ENCODE results near the gene NOTCH3.

The NOTCH3 gene

DNA sequence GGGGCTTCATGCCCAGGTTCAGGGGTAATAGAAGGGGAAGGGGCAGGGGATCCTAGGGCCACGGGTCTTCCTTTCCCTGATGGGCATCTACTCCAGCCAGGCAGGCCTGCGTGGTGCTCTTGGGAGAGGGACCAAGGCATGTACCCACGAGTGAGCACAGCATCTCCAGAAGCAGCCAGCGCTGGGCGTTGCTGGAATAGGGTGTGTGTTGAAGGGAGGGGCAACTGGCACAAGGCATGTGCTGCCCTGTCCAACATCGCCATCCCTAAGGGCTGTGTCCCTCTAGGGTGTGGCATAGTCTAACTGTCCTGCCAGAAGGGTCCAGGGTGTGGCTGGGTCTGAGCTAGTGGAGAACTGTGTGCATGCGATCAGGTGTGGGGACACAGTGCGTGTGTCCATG lies 2.9 kb downstream of the NOTCH3 start:
- peak; percentile 28 for FAIRE-seq
- DNase-seq (ENCODE audit: insufficient read length, low spot score), result no peak

DNA sequence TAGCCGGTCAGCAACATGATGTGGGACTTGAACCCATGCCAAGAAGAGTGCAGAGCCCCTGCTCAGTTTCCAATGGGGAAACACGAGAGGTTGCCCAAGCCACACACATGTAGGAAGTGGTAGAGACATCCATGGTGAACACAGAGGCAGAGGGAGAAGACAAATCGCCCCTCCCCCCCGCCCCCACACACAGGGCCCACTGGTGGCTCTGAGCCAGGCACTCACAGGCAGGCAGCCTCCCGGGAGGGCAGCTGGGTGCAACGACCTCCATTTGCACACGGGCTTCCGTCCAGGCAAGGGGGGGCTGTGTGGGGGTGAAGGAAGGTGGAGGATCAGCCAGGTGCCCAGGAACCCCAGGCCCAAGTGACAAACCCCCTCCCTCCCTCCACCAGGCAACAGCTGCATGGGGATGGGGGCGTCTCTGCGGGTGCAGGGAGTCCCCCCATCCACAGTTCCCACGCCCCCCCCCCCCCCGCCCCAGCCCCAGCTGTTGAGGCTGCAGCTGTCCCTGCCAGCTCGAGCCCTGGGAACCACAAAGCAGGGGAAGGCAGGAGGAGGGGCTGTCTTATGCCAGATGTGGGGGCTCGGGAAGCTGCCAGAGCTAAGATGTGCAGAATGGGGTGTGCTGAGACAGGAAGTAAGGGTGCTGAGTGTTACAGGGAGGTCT lies 3.4 kb downstream of the NOTCH3 start:
- peak; percentile 13 for FAIRE-seq
- no peak for DNase-seq (ENCODE audit: insufficient read length, low spot score)

DNA sequence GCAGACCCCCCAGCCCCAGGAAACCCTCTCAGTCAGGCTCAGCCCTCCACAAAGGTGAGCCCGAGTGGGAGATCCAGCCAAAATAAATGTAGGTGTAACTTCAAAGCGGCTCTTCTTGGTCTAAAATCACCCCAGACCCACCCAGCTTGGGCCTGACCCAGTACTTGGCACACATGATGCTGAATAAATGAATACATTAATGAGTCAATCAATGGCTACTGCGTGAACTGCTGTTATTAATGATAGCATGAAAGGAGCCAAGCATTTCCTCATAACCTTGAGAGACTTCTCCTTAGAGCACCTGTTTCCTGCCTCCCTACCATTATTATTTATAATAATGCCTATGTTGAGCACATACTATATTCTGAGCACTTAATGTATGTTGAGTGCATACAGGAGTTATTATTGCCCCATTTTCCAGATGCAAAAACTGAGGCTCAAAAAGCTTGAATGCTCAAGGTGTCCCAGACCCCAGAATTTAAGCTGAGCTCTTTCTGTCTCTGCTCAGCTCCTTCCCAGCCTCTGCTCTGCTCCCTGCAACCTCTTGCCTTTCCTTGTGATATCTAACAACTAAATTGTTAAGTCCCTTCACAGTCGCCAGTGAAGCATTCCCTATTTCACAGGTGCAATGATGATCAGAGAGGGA lies 4.3 kb downstream of the NOTCH3 start:
- DNase-seq (ENCODE audit: insufficient read length, low spot score) (no peak), FAIRE-seq (no peak)

DNA sequence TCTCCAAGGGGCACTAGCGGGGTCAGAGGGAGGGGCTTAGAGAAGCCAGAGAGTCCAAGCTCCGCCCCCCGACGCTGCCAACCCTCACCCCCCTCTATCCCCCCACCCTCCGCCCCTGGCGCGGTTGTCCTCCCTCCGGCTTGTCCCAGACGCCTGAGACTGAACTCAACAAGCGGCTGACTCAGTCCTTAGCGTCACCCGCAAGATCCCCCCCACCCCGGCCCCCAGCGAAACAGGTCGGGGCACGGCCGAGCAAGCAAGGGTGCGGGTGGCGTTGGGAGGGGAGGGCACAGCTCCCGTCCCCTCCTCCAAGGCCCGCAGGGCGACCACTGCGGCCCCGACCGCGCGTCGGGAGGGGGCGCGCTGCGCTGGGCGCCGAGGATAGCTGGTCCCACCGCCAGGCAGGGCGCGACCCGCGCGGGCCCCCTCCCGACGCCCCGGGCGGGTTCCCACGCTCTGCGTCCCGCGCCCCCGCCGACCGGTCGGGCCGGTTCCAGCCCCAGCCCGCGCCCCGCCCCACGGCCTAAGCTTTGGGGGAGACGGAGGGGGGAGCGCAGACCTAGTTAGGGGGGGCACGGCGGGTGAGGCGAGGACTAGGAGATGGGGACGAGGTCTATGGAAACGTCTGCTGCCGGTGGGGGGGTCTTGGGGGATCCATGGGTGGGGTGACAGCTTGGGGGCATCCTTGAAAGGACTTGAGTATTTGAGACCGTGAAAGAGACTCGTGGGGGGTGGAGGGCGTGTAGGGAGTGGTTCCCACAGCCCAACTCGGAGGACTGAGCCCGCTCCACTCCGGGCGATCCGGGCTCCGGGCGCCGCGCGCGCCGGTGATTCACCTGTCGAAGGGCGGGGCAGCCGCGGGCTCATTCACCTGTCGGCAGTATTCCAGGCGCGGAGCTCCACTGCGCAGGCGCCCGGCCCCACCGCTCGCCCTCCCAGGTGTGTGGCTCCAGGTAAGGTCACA lies 5.1 kb downstream of the NOTCH3 start:
- DNase-seq (ENCODE audit: insufficient read length, low spot score) (peak; percentile 79), FAIRE-seq (peak; percentile 58)

DNA sequence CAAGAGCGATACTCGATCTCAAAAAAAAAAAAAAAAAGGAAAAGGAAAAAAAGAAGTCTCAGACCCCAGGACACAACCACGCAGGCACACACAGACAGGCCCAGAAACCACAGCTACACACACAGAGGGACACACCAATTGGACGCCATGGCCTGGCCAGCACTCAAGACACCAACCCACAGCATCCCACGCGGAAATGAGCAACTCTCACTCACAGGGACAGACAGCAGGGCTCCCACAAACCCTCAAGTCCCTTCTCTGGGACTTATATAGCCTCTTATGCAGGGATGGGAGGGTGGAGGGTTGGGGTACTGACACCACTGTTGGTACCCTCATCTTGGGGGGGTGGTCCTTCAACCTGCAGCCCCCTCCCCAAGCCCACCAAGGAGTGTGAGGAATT lies 5.9 kb downstream of the NOTCH3 start:
- FAIRE-seq (no peak), DNase-seq (ENCODE audit: insufficient read length, low spot score) (no peak)

DNA sequence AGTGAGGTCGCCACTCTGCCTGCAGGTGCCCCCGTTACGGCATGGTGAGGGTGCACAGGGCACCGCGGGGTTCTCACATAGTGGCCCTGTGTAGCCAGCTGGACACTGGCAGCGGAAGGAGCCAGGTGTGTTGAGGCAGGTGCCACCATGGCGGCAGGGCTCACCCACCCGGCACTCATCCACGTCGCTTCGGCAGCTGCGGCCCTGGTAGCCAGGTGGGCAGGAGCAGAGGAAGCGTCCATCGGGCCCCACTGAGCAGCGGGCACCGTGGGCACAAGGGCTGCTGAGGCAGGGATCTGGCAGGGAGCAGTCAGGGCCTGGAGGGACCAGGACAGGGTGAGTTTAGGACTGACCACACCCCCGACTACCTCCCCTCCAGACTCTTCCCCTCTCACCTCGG lies 8.8 kb downstream of the NOTCH3 start:
- no peak for FAIRE-seq
- no peak for DNase-seq (ENCODE audit: insufficient read length, low spot score)

DNA sequence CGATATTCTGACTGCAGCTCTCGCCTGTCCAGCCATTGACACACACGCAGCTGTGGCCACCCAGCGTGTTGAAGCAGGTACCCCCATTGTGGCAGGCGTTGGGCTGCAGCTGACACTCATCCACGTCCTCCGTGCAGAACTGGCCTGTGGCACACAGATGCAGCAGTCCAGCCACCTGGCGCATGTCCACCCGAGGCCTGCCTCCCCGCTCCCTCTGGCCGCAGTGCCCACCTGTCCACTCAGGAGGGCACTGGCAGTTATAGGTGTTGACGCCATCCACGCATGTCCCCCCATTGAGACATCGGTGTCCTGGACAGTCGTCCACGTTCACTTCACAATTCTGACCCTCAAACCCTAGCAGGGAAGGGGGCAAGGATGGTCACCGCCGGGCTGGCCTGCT lies 9.3 kb downstream of the NOTCH3 start:
- no peak for DNase-seq (ENCODE audit: insufficient read length, low spot score)
- FAIRE-seq, result no peak

DNA sequence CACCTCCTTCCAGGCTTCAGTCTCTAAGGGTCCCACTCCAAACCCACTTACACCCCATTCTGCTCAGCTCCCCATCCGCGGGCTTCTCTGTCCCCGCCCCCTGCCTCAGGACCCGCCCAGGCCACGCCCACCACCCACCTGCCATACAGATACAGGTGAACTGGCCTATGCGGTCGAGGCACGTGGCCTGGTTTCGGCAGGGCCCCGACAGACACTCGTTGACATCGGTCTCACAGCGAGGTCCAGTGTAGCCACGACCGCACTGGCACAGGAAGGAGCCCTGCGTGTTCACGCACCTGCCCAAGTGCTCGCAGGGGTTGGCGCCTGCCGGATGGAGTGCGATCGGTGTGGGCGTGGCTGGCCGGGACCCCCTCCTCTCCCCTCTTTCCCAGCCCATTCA lies 11.9 kb downstream of the NOTCH3 start:
- no peak for DNase-seq (ENCODE audit: insufficient read length, low spot score)
- no peak for FAIRE-seq

DNA sequence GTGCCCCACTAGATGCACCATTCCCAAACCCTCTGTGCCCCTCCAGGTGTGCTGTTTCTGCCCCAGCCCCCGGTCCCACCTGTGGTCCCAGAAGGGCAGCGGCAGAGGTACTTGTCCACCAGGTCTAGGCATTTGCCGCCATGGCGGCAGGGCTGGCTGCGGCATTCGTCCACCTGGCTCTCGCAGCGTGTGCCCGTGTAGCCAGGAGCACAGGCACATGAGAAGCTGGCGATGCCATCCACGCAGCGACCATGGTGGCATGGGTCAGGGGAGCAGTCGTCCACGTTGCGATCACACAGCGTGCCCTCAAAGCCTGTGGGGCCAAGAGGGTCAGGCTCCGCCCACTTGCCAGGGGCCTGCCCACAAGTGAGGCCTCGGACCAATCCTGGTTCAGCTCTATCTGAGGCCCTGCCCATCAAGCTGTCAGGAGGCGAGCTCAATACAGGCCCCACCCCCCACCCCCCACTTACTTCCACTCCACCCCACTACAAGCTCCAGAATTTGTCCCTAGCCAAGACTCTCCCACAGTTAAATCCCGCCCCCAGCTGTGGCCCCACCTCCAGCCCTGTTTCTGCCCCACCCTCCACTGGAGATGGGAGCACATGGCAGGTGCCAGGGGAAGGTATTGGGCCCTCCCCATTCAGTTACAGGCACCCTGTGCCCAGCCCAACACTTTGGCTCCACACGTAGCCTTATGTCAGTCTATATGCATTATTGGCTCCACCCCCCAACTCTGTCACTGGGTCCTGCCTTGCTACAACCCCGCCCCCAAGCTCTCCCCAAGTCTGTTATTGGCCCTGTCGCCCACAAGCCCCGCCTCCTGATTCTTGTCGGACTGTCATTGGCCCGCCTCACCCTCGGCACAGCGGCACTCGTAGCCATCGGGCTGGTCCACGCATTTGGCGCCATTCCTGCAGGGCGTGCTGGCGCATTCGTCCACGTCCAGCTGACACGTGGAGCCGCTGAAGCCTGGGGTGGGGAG lies 13.5 kb downstream of the NOTCH3 start:
- no peak for DNase-seq (ENCODE audit: insufficient read length, low spot score)
- FAIRE-seq, result peak; percentile 23

DNA sequence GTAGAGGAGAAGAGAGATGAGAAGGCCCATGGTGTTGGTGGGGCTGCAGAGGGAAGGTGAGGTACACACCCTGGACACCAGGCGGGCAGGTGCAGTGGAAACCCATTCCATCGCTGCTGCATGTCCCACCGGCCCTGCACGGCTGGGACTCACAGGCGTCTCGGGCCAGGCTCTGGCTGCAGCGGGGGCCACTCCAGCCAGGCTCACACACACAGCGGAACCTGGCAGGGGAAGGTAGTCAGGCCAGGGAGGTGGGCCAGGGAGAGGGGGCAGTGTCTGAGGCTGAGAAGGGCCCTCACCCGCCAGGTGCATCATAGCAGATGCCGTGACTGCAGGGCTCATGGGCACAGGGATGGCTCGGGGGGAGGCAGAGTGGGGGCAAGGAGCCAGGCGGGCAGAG lies 15.6 kb downstream of the NOTCH3 start:
- FAIRE-seq (no peak), DNase-seq (ENCODE audit: insufficient read length, low spot score) (no peak)

DNA sequence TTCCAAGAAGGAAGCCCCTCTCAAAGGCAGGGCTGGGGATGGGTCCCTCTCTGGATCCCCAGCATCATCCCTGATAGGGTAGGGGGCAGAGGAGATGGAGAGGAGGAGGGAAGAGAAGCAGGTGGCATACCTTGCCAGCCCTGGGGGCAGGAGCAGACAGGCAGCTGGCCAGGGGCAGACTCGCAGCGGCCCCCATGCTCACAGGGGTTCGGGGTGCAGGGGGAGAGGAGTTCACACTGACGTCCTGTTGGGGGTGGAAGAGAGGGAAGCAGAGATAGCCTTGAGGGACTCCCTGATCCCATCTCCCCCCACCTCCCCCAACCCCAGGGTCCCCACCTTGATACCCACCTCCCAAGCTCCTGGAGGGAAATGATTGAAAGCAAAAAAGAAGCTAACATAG lies 16.0 kb downstream of the NOTCH3 start:
- DNase-seq (ENCODE audit: insufficient read length, low spot score) (no peak), FAIRE-seq (no peak)

DNA sequence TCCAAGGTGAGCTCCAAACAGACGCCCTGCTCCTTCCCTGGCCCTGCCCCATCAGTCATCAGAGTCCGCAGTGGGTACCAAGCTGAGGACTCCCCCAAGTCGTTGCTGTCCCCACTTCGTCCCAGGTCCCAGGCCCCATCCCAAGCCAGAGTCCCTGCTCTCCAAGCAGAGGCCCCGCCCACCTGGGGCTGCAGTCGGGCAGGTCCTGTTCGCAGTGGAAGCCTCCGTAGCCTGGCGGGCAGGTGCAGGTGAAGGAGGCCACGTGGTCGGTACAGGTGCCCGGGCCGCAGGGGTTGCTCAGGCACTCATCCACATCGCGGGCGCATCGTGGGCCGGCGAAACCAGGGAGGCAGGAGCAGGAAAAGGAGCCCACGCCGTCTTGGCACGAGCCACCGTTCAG lies 19.4 kb downstream of the NOTCH3 start:
- no peak for FAIRE-seq
- DNase-seq (ENCODE audit: insufficient read length, low spot score), result no peak

DNA sequence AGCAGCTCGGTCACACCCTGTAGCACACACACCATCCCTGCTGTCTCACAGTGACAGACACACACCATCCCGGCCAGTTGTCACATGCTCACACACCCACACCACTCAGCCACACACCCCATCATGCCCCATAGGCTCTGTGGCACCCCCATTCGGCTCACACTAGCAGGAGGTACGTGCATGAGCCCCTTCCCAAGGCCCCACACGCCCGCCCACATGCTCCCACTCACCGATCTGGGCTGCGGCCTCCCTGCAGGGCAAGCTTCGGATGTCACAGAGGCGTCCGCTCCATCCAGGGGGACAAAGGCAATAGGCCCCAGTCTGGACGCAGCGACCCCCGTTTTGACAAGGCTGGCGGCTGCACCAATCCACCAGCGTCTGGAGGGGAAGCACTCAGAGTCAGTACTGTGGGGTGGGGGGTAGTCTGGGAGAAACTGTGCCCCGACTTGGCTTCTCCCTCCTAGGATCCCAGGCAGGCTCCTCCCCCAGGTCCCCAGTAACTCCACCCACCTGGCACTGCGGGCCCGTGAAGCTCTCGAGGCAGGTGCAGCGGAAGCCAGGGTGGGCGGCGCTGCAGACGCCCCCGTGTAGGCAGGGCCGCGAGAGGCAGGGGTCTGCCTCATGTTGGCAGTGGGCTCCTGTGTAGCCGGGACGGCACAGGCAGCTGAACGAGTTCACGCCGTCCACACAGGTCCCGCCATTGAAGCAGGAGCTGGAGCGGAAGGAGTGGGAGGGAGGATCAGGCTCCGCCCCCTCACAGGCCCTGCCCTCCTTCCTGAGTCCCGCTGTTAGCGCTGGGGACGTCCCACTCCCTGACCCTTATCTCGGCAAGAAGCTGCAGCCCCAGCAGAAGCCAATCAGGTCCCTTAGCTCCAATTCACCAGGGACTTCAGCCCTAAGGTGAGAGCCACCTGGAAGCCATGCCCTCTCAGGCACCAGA lies 20.1 kb downstream of the NOTCH3 start:
- DNase-seq (ENCODE audit: insufficient read length, low spot score) (no peak), FAIRE-seq (no peak)

DNA sequence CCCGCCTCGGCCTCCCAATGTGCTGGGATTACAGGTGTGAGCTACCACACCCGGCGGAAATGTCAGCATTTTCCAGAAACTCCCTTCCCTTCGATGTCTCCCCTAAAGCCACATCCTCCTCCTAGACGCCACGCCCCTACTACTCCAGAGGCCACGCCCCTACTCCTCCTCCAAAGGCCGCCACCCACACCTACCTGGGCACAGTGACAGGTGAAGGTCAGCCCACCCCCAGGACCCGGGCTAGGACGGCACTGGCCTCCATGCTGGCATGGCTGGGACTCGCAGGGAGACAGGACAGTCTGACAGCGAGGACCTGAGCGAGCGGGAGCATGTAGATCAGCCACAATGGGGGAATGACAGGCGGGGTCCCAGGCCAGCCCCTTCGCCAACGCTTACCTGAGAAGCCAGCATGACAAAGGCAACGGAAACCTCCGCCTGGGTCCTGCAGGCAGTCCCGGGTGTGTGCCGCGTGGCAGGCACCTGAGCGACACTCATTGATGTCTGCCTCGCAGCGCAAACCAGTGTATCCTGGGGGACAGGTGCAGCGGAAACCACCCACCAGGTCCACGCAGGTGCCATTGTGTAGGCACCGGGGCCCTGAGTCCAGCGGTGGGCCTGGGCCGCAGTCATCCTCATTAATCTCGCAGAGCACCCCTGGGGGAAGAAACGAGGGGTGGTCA lies 22.0 kb downstream of the NOTCH3 start:
- no peak for DNase-seq (ENCODE audit: insufficient read length, low spot score)
- no peak for FAIRE-seq

DNA sequence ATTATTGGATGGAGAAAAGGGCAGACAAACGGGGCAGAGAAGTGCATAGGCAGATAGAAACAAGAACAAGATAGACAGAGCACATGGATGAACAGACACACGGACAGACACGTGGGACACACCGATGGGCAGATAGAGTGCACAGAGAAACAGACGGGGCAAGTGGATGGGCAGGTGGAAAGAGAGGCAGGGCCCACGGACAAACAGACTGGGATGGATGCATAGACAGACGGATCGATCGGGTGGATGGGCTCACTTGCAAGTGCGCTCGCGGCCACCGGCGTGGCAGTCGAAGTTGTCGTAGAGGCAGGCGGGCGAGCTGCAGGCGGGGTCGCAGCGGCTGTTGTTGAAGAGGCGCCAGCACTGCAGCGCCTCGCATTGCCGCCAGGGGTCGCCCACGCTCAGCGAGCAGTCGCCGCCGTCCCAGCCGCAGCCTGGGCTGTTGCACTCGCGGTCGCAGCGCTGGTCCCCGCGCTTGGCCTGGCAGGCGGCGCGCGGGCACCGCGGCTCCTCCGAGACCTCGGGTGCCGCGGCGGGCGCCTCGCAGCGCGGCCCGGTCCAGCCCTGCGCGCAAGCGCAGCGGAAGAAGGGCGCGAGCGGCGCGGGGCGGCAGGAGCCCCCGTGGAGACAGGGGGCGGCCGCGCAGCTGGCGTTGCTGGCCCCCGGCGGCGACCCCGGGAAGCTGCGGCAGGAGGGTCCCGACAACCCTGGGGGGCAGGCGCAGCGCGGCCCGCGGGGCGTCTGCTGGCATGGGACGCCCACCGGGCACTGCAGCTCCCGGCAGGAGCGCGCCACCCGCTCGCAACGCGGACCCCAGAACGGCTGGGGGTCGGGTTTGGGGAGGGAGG lies 23.3 kb downstream of the NOTCH3 start:
- peak; percentile 87 for DNase-seq (ENCODE audit: insufficient read length, low spot score)
- peak; percentile 99 for FAIRE-seq

DNA sequence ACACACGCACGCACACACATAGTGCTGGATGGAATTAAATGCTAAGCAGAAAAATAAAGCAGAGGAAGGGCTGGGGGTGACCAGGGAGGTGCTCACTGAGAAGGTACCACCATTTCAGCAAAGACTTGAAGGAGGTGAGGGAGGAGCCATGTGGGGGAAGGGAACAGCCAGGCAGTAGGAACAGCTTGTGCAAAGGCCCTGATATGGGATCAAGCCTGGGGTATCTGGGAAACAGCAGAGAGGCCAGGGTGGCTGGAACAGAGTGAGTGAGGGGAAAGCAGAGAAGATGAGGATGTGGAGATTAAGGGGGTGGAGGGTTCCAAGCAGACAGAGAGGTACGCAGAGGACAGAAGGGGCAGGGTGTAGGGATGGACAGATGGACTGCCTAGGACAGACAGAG lies 25.2 kb downstream of the NOTCH3 start:
- DNase-seq (ENCODE audit: insufficient read length, low spot score) (no peak), FAIRE-seq (peak; percentile 36)

DNA sequence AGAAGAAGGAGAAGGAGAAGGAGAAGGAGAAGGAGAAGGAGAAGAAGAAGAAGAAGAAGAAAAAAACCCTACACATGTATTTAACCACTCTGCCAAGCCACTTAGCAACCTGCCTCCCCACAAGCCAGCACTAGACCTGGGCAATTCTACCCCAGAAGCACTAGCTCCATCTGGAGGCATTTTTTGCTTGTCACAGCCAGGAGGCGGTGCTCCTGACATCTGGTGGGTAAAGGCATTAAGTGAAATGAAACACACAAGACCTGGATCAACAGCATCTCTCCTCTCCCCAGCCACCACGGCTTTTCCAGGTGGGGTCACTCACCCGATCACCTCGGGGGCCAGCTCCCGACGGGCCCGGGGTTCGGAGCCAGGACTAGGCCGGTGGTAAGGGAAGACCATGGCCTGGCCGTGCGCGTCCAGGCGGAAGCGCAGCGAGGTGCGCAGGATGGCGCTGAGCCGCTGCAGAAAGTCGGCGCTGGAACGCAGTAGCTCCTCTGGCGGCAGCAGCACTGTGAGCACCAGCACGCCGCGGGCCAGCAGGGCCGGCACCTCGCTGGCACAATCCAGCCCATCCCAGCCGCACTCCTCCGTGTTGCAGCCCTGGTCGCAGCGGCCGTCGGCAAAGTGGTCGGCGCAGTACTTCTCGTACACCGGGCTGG lies 26.9 kb downstream of the NOTCH3 start:
- DNase-seq (ENCODE audit: insufficient read length, low spot score), result no peak
- no peak for FAIRE-seq

Measured in HTR-8/SVneo (cell line).